ENCODE results near the gene CTDSP1. TPM values are rescaled to one million over a fixed set of nuclear protein-coding genes. Genes with fewer than 3 reads are reported as not detected.

Gene CTDSP1, protein sequence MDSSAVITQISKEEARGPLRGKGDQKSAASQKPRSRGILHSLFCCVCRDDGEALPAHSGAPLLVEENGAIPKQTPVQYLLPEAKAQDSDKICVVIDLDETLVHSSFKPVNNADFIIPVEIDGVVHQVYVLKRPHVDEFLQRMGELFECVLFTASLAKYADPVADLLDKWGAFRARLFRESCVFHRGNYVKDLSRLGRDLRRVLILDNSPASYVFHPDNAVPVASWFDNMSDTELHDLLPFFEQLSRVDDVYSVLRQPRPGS
- 39.9 TPM for polyA plus RNA-seq (2013, experiment 1 of 2)
- polyA plus RNA-seq (2013, experiment 2 of 2), result 39.8 TPM

DNA sequence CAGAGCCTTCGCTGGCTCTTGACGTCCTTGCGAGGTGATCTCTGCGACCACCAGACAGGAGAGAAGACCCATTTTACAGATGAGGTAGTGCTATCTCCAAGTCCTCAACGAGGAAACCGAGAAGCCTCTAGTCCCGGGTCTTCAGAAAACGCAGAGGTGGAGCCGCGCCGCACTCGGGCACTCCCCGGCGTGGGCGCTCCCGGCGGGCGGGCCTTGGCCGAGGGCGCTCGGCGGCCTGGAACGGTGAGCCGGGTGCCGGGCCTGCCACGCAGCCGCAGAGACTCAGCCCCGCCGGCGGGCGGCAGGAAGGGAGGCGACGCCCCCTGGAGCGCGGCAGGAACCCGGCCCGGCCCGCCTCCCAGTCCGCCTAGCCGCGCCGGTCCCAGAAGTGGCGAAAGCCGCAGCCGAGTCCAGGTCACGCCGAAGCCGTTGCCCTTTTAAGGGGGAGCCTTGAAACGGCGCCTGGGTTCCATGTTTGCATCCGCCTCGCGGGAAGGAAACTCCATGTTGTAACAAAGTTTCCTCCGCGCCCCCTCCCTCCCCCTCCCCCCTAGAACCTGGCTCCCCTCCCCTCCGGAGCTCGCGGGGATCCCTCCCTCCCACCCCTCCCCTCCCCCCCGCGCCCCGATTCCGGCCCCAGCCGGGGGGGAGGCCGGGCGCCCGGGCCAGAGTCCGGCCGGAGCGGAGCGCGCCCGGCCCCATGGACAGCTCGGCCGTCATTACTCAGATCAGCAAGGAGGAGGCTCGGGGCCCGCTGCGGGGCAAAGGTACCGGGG, at the start of gene CTDSP1:
Gene CTDSP1 (plus strand): TSS at position 478 of the 776 bp plus-strand sequence. CDS start 223 bp downstream, at position 701.
- H2BK5ac ChIP-seq (ENCODE audit: low read length), result peak within 1 kb of the TSS; percentile 90
- H2BK15ac ChIP-seq (ENCODE audit: low read length), result peak within 1 kb of the TSS; percentile 65
- peak within 1 kb of the TSS; percentile 96 for H3K9ac ChIP-seq (ENCODE audit: low read depth, low read length, poor library complexity)
- peak within 1 kb of the TSS; percentile 93 for H3K4me2 ChIP-seq (ENCODE audit: insufficient read depth, low read length, poor library complexity, severe bottlenecking)
- peaks cover 0 to 3% of the 10 kb centered on the region in 2 donors for H3K9me3 ChIP-seq (replicated peaks in 1 of 2; ENCODE audit: control insufficient read depth in 2 of 2, insufficient read depth in 1 of 2, low read depth in 1 of 2, low read length in 2 of 2)
- H3K4ac ChIP-seq (ENCODE audit: low read length), result peak within 1 kb of the TSS; percentile 66
- peaks cover 22 to 35% (median 35%) of the 10 kb centered on the region in 3 experiments for H3K27me3 ChIP-seq (ENCODE audit: control insufficient read depth in 3 of 3, insufficient read depth in 3 of 3, low read depth in 1 of 3, low read length in 3 of 3)
- peak within 1 kb of the TSS; percentile 98 for H3K18ac ChIP-seq (ENCODE audit: low read length)
- DNase-seq (ENCODE audit: low spot score), result peak; percentile 91
- no peak within 1 kb of the TSS for H4K8ac ChIP-seq (ENCODE audit: low read depth, low read length)
- H2BK12ac ChIP-seq (ENCODE audit: low read length), result peak within 1 kb of the TSS; percentile 88
- peak within 1 kb of the TSS; percentile 91 to 92 for H3K4me3 ChIP-seq (ENCODE audit: low read length in 2 of 2)
- peaks cover 28 to 30% of the 10 kb centered on the region in 2 donors for H3K4me1 ChIP-seq (ENCODE audit: control insufficient read depth in 2 of 2, insufficient read depth in 1 of 2, low read depth in 1 of 2, low read length in 2 of 2)
- H3K23ac ChIP-seq (ENCODE audit: low read depth, low read length, poor library complexity), result peak within 1 kb of the TSS; percentile 89
- H2BK120ac ChIP-seq (ENCODE audit: low read depth, low read length), result peak within 1 kb of the TSS; percentile 97
- WGBS, 2 donors (ENCODE audit: extremely low coverage in 2 of 2, insufficient read length in 2 of 2, insufficient replicate concordance in 1 of 2), result no CpG with 5 or more reads among the region's 78 CpGs
- H3K79me1 ChIP-seq (ENCODE audit: low read depth, low read length), result peaks cover 8% of the 10 kb centered on the region
- H2AFZ ChIP-seq (ENCODE audit: low read length), result peak within 1 kb of the TSS; percentile 92
- H3K27ac ChIP-seq (replicated peaks; ENCODE audit: low read length), result no peak within 1 kb of the TSS
- peaks cover 20 to 33% of the 10 kb centered on the region in 2 donors for H3K36me3 ChIP-seq (replicated peaks in 1 of 2; ENCODE audit: control insufficient read depth in 2 of 2, insufficient read depth in 2 of 2, low read length in 2 of 2)
- peak within 1 kb of the TSS; percentile 94 for H3K14ac ChIP-seq (ENCODE audit: low read length)
- H4K91ac ChIP-seq (ENCODE audit: low read depth, low read length, poor library complexity), result no peak within 1 kb of the TSS
- H2AK5ac ChIP-seq (ENCODE audit: low read depth, low read length), result peak within 1 kb of the TSS; percentile 99

DNA sequence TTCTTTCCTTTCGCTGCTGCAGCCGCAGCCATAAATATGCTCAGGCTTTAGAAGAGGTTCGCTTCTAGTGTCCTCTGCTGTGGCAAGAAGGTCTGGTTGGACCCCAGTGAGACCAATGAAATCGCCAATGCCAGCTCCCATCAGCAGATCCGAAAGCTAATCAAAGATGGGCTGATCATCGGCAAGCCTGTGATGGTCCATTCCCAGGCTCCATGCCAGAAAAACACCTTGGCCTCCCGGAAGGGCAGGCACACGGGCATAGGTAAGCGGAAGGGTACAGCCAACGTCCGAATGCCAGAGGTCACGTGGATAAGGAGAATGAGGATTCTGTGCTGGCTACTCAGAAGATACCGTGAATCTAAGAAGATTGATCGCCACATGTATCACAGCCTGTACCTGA, 45.6 kb upstream of the CTDSP1 start:
- Histone ChIP-seq H2BK12ac (ENCODE audit: low read length) (no peak overlapping the region), H3K4ac (ENCODE audit: low read length) (no peak overlapping the region), H3K4me1 (ENCODE audit: control insufficient read depth in 2 of 2, insufficient read depth in 1 of 2, low read depth in 1 of 2, low read length in 2 of 2) (peaks cover 0 to 10% of the 10 kb centered on the region in 2 donors), H3K9me3 (replicated peaks in 1 of 2; ENCODE audit: control insufficient read depth in 2 of 2, insufficient read depth in 1 of 2, low read depth in 1 of 2, low read length in 2 of 2) (no peaks in the 10 kb centered on the region), H2BK15ac (ENCODE audit: low read length) (no peak overlapping the region), H4K8ac (ENCODE audit: low read depth, low read length) (no peak overlapping the region), H3K27ac (replicated peaks; ENCODE audit: low read length) (no peak overlapping the region), H2BK5ac (ENCODE audit: low read length) (no peak overlapping the region), H3K14ac (ENCODE audit: low read length) (no peak overlapping the region), H3K23ac (ENCODE audit: low read depth, low read length, poor library complexity) (no peak overlapping the region), H3K36me3 (replicated peaks in 1 of 2; ENCODE audit: control insufficient read depth in 2 of 2, insufficient read depth in 2 of 2, low read length in 2 of 2) (no peaks in the 10 kb centered on the region), H3K27me3 (ENCODE audit: control insufficient read depth in 3 of 3, insufficient read depth in 3 of 3, low read depth in 1 of 3, low read length in 3 of 3) (no peaks in the 10 kb centered on the region), H2AK5ac (ENCODE audit: low read depth, low read length) (no peak overlapping the region), H2AFZ (ENCODE audit: low read length) (no peak overlapping the region), H4K91ac (ENCODE audit: low read depth, low read length, poor library complexity) (no peak overlapping the region), H3K79me1 (ENCODE audit: low read depth, low read length) (no peaks in the 10 kb centered on the region), H3K4me3 (ENCODE audit: low read length in 2 of 2) (no peak overlapping the region), H3K9ac (ENCODE audit: low read depth, low read length, poor library complexity) (no peak overlapping the region), H2BK120ac (ENCODE audit: low read depth, low read length) (no peak overlapping the region), H3K4me2 (ENCODE audit: insufficient read depth, low read length, poor library complexity, severe bottlenecking) (no peak overlapping the region), H3K18ac (ENCODE audit: low read length) (no peak overlapping the region)
- no peak for DNase-seq (ENCODE audit: low spot score)
- WGBS, 2 donors (ENCODE audit: extremely low coverage in 2 of 2, insufficient read length in 2 of 2, insufficient replicate concordance in 1 of 2), result no CpG with 5 or more reads among the region's 14 CpGs

DNA sequence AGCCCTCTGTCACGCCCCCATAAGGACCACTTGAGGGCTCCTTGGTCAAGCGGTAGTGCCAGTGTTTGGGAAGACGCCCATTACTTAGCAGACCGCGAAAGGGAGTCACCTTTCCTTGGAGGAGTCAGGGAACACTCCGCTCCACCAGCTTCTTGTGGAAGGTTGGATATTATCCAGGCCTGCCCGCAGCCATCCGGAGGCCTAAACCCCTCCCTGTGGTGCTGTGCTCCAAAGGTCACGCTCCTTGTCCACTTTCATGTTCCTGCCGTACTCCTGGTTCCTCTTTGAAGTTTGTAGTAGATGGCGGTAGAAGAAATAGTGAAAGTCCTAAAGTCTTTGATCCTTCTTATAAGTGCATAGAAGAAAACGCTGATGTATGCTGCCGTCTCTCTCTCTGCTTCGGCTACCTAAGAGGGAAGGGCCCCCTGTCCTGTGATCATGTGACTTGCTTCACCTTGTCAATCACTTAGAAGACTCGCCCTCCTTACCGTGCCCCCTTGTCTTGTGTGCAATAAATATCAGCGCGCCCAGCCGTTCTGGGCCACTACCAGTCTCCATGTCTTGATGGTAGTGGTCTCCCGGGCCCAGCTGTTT, 44.7 kb upstream of the CTDSP1 start:
- H4K91ac ChIP-seq (ENCODE audit: low read depth, low read length, poor library complexity), result no peak overlapping the region
- no peak overlapping the region for H2AK5ac ChIP-seq (ENCODE audit: low read depth, low read length)
- H2BK12ac ChIP-seq (ENCODE audit: low read length), result no peak overlapping the region
- H2BK15ac ChIP-seq (ENCODE audit: low read length), result no peak overlapping the region
- H3K9me3 ChIP-seq (replicated peaks in 1 of 2; ENCODE audit: control insufficient read depth in 2 of 2, insufficient read depth in 1 of 2, low read depth in 1 of 2, low read length in 2 of 2), result no peaks in the 10 kb centered on the region
- no peak overlapping the region for H3K4me2 ChIP-seq (ENCODE audit: insufficient read depth, low read length, poor library complexity, severe bottlenecking)
- no peaks in the 10 kb centered on the region for H3K79me1 ChIP-seq (ENCODE audit: low read depth, low read length)
- H3K27ac ChIP-seq (replicated peaks; ENCODE audit: low read length), result no peak overlapping the region
- H3K9ac ChIP-seq (ENCODE audit: low read depth, low read length, poor library complexity), result no peak overlapping the region
- no peaks in the 10 kb centered on the region for H3K36me3 ChIP-seq (replicated peaks in 1 of 2; ENCODE audit: control insufficient read depth in 2 of 2, insufficient read depth in 2 of 2, low read length in 2 of 2)
- H2BK120ac ChIP-seq (ENCODE audit: low read depth, low read length), result no peak overlapping the region
- H3K27me3 ChIP-seq (ENCODE audit: control insufficient read depth in 3 of 3, insufficient read depth in 3 of 3, low read depth in 1 of 3, low read length in 3 of 3), result no peaks in the 10 kb centered on the region
- H3K14ac ChIP-seq (ENCODE audit: low read length), result no peak overlapping the region
- no peak overlapping the region for H3K4me3 ChIP-seq (ENCODE audit: low read length in 2 of 2)
- no peak overlapping the region for H3K4ac ChIP-seq (ENCODE audit: low read length)
- H3K4me1 ChIP-seq (ENCODE audit: control insufficient read depth in 2 of 2, insufficient read depth in 1 of 2, low read depth in 1 of 2, low read length in 2 of 2), result peaks cover 0 to 10% of the 10 kb centered on the region in 2 donors
- no peak overlapping the region for H3K23ac ChIP-seq (ENCODE audit: low read depth, low read length, poor library complexity)
- no peak overlapping the region for H3K18ac ChIP-seq (ENCODE audit: low read length)
- H4K8ac ChIP-seq (ENCODE audit: low read depth, low read length), result no peak overlapping the region
- no peak for DNase-seq (ENCODE audit: low spot score)
- no CpG with 5 or more reads among the region's 20 CpGs for WGBS, 2 donors (ENCODE audit: extremely low coverage in 2 of 2, insufficient read length in 2 of 2, insufficient replicate concordance in 1 of 2)
- no peak overlapping the region for H2BK5ac ChIP-seq (ENCODE audit: low read length)
- no peak overlapping the region for H2AFZ ChIP-seq (ENCODE audit: low read length)

Measured in neuronal stem cell (in vitro differentiated cells).